Naive thymus-derived CD4-positive, alpha-beta T cell (primary cell): ENCODE measurements around the gene TSN. TPM values are rescaled to one million over a fixed set of nuclear protein-coding genes. Genes with fewer than 3 reads are reported as not detected.

ENCODE experiments used
- ATAC-seq: fragments of 150-1000 bp; cut with Tn5 transposase; 2 replicates; pipeline ENCODE4 v1.10.0; 2021; ENCODE audit warnings: mild to moderate bottlenecking, moderate library complexity
- CTCF ChIA-PET: fragments of 350-600 bp; sonication (Branson Sonifier 250); formaldehyde crosslinking; loops from one replicate; lab custom pipeline; 2021; ENCODE audit warnings: antibody characterized with exemption; lab: Charles Lee
- POLR2A ChIA-PET: fragments of 350-600 bp; sonication (Branson Sonifier 250); formaldehyde crosslinking; loops from one replicate; lab custom pipeline; 2021; ENCODE audit warnings: antibody characterized with exemption, inconsistent platforms; lab: Charles Lee
- DNase-seq, 9 donors: peaks; one replicate each; pipeline versions ENCODE4 v3.0.0 to v3.0.0-alpha.2; 2020 to 2022; ENCODE audit warnings: mixed read lengths in 1 of 9
- H3K27ac ChIP-seq: one replicate; pipeline ENCODE4 v1.7.0; 2013; ENCODE audit warnings: mild to moderate bottlenecking, low read depth, low read length, moderate library complexity
- H3K27me3 ChIP-seq, 2 donors: one replicate each; pipeline ENCODE4 v1.7.0; 2013; ENCODE audit warnings: low read length in 2 of 2, mild to moderate bottlenecking in 2 of 2, moderate library complexity in 2 of 2; ENCODE audit not compliant: control insufficient read depth in 2 of 2, insufficient read depth in 2 of 2
- H3K36me3 ChIP-seq, 3 experiments: 1 replicate in 2 of 3; 2 replicates in 1 of 3; pipeline ENCODE4 v1.7.0; 2013; ENCODE audit warnings: low read length in 3 of 3, mild to moderate bottlenecking in 3 of 3, moderate library complexity in 1 of 3; ENCODE audit not compliant: insufficient read depth in 3 of 3, control insufficient read depth in 2 of 3
- H3K4me1 ChIP-seq, 2 donors: one replicate each; pipeline ENCODE4 v1.7.0; 2013; ENCODE audit warnings: low read length in 2 of 2, mild to moderate bottlenecking in 2 of 2, moderate library complexity in 1 of 2; ENCODE audit not compliant: control insufficient read depth in 2 of 2, insufficient read depth in 2 of 2
- H3K4me3 ChIP-seq: 2 replicates; pipeline ENCODE4 v1.7.0; 2013; ENCODE audit warnings: mild to moderate bottlenecking, low read length
- H3K9me3 ChIP-seq, 3 experiments: 1 replicate in 2 of 3; 2 replicates in 1 of 3; pipeline ENCODE4 v1.7.0; 2013; ENCODE audit warnings: low read length in 3 of 3; ENCODE audit not compliant: control insufficient read depth in 2 of 3
- H3K27ac Mint-ChIP-seq, 9 donors: one replicate each; pipeline ENCODE4 v1.8.0; 2020 to 2022; ENCODE audit warnings: mixed read lengths in 9 of 9, mild to moderate bottlenecking in 8 of 9, moderate library complexity in 5 of 9, inconsistent platforms in 2 of 9
- H3K27me3 Mint-ChIP-seq, 5 donors: one replicate each; pipeline ENCODE4 v1.8.0; 2021 to 2022; ENCODE audit warnings: mixed read lengths in 5 of 5, mild to moderate bottlenecking in 1 of 5
- H3K36me3 Mint-ChIP-seq, 5 donors: one replicate each; pipeline ENCODE4 v1.8.0; 2020 to 2022; ENCODE audit warnings: mixed read lengths in 5 of 5, mild to moderate bottlenecking in 3 of 5, inconsistent platforms in 1 of 5
- H3K4me1 Mint-ChIP-seq, 7 donors: one replicate each; pipeline ENCODE4 v1.8.0; 2020 to 2022; ENCODE audit warnings: mixed read lengths in 7 of 7, mild to moderate bottlenecking in 3 of 7, inconsistent platforms in 1 of 7
- H3K4me3 Mint-ChIP-seq, 10 donors: one replicate each; pipeline ENCODE4 v1.8.0; 2020 to 2022; ENCODE audit warnings: mild to moderate bottlenecking in 10 of 10, mixed read lengths in 10 of 10, moderate library complexity in 6 of 10, inconsistent platforms in 2 of 10
- H3K9me3 Mint-ChIP-seq, 11 donors: one replicate each; pipeline ENCODE4 v1.8.0; 2020 to 2022; ENCODE audit warnings: mixed read lengths in 11 of 11, mild to moderate bottlenecking in 4 of 11, inconsistent platforms in 1 of 11, moderate library complexity in 1 of 11
- intact Hi-C, 2 donors: fragments of 100-400 bp; cut with micrococcal nuclease; formaldehyde crosslinking; loops; one replicate each; pipeline ENCODE4 v1.15.1; 2023
- polyA plus RNA-seq, 2 donors: library from polyadenylated mRNA; unstranded; fragments of 300-500 nt; fragmentation: Illumina TruSeq; gene quantifications; one replicate each; pipeline ENCODE4 v1.2.3, GENCODE V29; 2021
- total RNA-seq, 6 experiments: library from RNA in 5 of 6; stranded (reverse) in 5 of 6; gene quantifications; 1 replicate in 5 of 6; 2 replicates in 1 of 6; pipeline ENCODE4 v1.2.3 and lab custom pipeline; 2021 to 2026

Gene TSN
- total and polyA plus RNA-seq, 7 experiments from 2014 or later, result 35.8 to 87.2 (median 62.8) TPM

DNA sequence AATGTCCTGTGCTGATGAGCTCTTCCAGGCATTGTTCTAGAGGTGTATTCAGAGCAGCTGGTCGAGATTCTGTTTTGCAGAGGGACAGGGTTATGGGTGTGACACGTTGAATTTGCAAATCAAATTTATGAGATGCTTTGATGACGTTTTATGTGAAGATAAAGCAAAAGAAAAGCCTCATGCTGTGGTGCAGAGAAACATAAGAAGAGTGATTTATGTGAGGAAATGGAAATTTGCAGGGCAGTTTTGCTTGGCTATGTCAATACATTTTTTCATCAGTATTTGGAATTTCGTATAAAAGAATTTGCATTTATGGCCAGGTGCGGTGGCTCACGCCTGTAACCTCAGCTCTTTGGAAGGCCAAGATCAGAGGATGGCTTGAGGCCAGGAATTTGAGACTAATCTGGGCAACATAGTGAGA lies 36.4 kb downstream of the TSN start:
- H3K4me3 Mint-ChIP-seq, result no peak overlapping the region
- Histone ChIP-seq H3K27me3 (peaks cover 0 to 3% of the 10 kb centered on the region in 2 donors), H3K9me3 (no peaks in the 10 kb centered on the region), H3K4me3 (no peak overlapping the region), H3K27ac (no peak overlapping the region), H3K36me3 (no peaks in the 10 kb centered on the region), H3K4me1 (no peaks in the 10 kb centered on the region)
- no peak overlapping the region for H3K27ac Mint-ChIP-seq
- H3K36me3 Mint-ChIP-seq, result no peaks in the 10 kb centered on the region
- H3K27me3 Mint-ChIP-seq, result peaks cover 9 to 42% (median 38%) of the 10 kb centered on the region in 5 donors
- no peaks in the 10 kb centered on the region for H3K9me3 Mint-ChIP-seq
- POLR2A ChIA-PET, result no interaction called here
- DNase-seq (no peak), ATAC-seq (no peak)
- intact Hi-C loops, result no loop called here
- no peaks in the 10 kb centered on the region for H3K4me1 Mint-ChIP-seq
- CTCF ChIA-PET, result no interaction called here

DNA sequence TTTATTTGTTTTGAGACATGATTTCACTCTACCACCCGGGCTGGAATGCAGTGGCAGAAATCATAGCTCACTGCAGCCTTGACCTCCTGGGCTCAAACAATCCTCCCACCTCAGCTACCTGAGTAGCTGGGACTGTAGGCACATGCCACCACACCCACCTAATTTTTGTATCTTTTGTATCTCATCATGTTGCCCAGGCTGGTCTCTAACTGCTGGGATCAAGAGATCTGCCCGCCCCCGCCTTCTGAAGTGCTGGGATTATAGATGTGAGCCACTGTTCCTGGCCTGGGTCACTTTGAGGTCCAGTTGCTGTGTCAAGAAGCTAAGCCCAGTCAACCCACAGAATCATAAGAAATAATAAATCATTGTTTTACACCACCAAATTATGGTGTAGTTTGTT lies 38.4 kb downstream of the TSN start:
- H3K27me3 Mint-ChIP-seq, result peaks cover 9 to 47% (median 38%) of the 10 kb centered on the region in 5 donors
- Histone ChIP-seq H3K27me3 (peaks cover 0 to 3% of the 10 kb centered on the region in 2 donors), H3K4me3 (no peak overlapping the region), H3K27ac (no peak overlapping the region), H3K36me3 (no peaks in the 10 kb centered on the region), H3K4me1 (no peaks in the 10 kb centered on the region), H3K9me3 (no peaks in the 10 kb centered on the region)
- CTCF ChIA-PET, result interaction anchor here (0.5 kb wide), 1 partner anchor 723 kb away, joined by 3 read pairs; no protein-coding TSS in a partner anchor
- no peak for ATAC-seq
- no peak for DNase-seq
- H3K4me1 Mint-ChIP-seq, result no peaks in the 10 kb centered on the region
- H3K36me3 Mint-ChIP-seq, result no peaks in the 10 kb centered on the region
- no peaks in the 10 kb centered on the region for H3K9me3 Mint-ChIP-seq
- H3K4me3 Mint-ChIP-seq, result no peak overlapping the region
- H3K27ac Mint-ChIP-seq, result no peak overlapping the region
- POLR2A ChIA-PET, result no interaction called here
- intact Hi-C loops, result no loop called here

DNA sequence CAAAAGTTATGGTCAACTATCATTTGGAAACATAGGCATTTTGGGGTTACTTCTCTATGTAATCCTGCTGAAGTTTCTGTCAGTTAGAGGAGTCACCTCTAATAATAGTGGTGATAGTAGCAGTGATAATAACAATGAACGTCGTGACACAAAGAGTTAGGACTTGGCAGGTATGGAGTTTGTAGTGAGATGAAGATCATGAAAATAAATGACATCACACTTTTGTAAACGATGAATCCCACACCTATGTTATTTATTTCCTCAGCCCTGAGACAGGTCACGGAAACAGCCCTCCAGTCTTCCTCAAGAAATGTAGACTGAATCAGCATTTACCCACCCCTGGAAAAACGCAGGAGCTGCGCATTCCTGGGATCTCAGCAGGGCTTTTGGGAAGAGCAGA lies 38.8 kb downstream of the TSN start:
- no peak overlapping the region for H3K27ac ChIP-seq

DNA sequence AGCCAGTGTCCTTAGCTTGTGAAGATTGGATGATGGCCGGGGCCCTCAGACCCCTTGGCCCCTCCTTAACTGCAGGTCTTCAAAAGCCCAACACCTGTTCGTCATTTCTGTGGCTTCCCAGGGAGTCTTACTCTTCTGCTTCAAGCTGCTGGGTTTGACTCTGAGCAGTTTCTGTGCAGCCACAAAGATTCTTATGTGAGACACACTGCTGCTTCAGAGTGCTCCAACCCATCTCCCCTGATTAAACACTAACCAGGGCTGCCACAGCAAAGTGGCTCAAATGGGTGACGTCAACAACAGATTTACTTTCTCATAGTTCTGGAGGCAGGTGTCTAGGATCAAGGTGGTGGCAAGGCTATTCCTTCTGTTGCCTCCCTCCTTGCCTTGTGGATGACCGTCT lies 40.8 kb downstream of the TSN start:
- H3K9me3 Mint-ChIP-seq, result peaks cover 0 to 10% (median 1%) of the 10 kb centered on the region in 11 donors
- no peaks in the 10 kb centered on the region for H3K36me3 Mint-ChIP-seq
- H3K27me3 Mint-ChIP-seq, result peaks cover 5 to 31% (median 23%) of the 10 kb centered on the region in 5 donors
- POLR2A ChIA-PET, result no interaction called here
- DNase-seq (no peak), ATAC-seq (no peak)
- H3K4me1 ChIP-seq, result no peaks in the 10 kb centered on the region
- no peaks in the 10 kb centered on the region for H3K36me3 ChIP-seq
- H3K4me3 Mint-ChIP-seq, result no peak overlapping the region
- no peak overlapping the region for H3K4me3 ChIP-seq
- H3K4me1 Mint-ChIP-seq, result no peaks in the 10 kb centered on the region
- H3K9me3 ChIP-seq, result no peaks in the 10 kb centered on the region
- H3K27ac ChIP-seq, result no peak overlapping the region
- H3K27ac Mint-ChIP-seq, result no peak overlapping the region
- intact Hi-C loops, result no loop called here
- no peaks in the 10 kb centered on the region for H3K27me3 ChIP-seq
- CTCF ChIA-PET, result no interaction called here

More for the DNA sequence above, 38.8 kb downstream of the TSN start:
- H3K36me3 ChIP-seq, result no peaks in the 10 kb centered on the region
- no peaks in the 10 kb centered on the region for H3K9me3 ChIP-seq
- H3K27me3 Mint-ChIP-seq, result peaks cover 9 to 47% (median 38%) of the 10 kb centered on the region in 5 donors
- no peaks in the 10 kb centered on the region for H3K9me3 Mint-ChIP-seq
- H3K4me1 Mint-ChIP-seq, result no peaks in the 10 kb centered on the region
- DNase-seq (no peak), ATAC-seq (no peak)
- no peak overlapping the region for H3K4me3 ChIP-seq
- CTCF ChIA-PET, result interaction anchor here (0.5 kb wide), 1 partner anchor 724 kb away, joined by 3 read pairs; no protein-coding TSS in a partner anchor
- H3K4me3 Mint-ChIP-seq, result no peak overlapping the region
- H3K27me3 ChIP-seq, result peaks cover 0 to 3% of the 10 kb centered on the region in 2 donors
- H3K4me1 ChIP-seq, result no peaks in the 10 kb centered on the region
- POLR2A ChIA-PET, result no interaction called here
- no peaks in the 10 kb centered on the region for H3K36me3 Mint-ChIP-seq
- intact Hi-C loops, result no loop called here
- no peak overlapping the region for H3K27ac Mint-ChIP-seq

DNA sequence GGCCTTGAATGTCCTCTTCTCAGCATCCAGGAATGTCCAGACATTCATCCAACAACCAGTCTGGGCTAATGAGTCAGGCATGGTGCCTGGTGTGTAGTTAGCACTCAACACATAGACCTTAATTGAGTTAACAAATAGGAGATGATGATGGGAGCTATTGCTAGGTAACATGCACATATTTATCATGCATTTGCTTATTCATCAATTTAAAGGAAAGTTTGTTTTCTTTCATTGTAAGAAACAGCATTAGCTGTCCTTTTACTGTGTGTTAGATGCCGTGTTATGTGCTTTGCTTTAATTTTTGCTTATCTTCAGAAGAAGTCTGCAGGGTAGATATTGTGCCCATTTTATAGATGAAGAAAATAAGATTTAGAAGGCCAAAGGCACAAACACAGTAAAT lies 43.2 kb downstream of the TSN start:
- Histone ChIP-seq H3K36me3 (no peaks in the 10 kb centered on the region), H3K4me3 (no peak overlapping the region), H3K4me1 (no peaks in the 10 kb centered on the region), H3K9me3 (peaks cover 0 to 5% (median 4%) of the 10 kb centered on the region in 3 experiments), H3K27ac (no peak overlapping the region), H3K27me3 (no peaks in the 10 kb centered on the region)
- ChIA-PET POLR2A (no interaction called here), CTCF (no interaction called here)
- peaks cover 0 to 9% (median 5%) of the 10 kb centered on the region in 5 donors for H3K36me3 Mint-ChIP-seq
- intact Hi-C loops, result no loop called here
- H3K27ac Mint-ChIP-seq, result no peak overlapping the region
- DNase-seq, result no peak
- H3K9me3 Mint-ChIP-seq, result peaks cover 5 to 31% (median 10%) of the 10 kb centered on the region in 11 donors
- H3K27me3 Mint-ChIP-seq, result peaks cover 10 to 34% (median 11%) of the 10 kb centered on the region in 5 donors
- no peaks in the 10 kb centered on the region for H3K4me1 Mint-ChIP-seq
- no peak overlapping the region for H3K4me3 Mint-ChIP-seq
- ATAC-seq, result no peak

DNA sequence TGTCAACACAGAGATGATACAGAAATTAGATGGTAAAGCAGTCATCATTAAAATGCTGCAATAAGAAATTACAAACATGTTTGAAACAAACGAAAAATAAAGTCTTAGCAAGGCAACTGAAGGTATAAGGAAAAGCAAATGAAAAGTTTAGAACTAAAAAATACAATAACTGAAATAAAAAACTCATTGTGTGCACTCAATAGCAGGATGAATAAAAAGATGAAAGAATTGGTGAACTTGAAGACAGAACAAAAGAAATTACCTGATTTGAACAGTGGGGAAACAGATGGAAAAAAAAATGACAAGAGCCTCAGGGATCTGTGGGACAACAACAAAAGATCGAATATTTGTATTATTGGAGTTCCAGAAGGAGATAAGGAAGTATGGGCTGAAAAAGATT lies 46.5 kb downstream of the TSN start:
- Mint-ChIP-seq H3K4me3 (no peak overlapping the region), H3K27me3 (peaks cover 19 to 31% (median 25%) of the 10 kb centered on the region in 5 donors), H3K9me3 (peaks cover 5 to 34% (median 14%) of the 10 kb centered on the region in 11 donors), H3K4me1 (peaks cover 0 to 4% (median 0%) of the 10 kb centered on the region in 7 donors), H3K36me3 (peaks cover 0 to 9% (median 5%) of the 10 kb centered on the region in 5 donors), H3K27ac (no peak overlapping the region)
- Histone ChIP-seq H3K36me3 (no peaks in the 10 kb centered on the region), H3K4me1 (no peaks in the 10 kb centered on the region), H3K27ac (no peak overlapping the region), H3K9me3 (peaks cover 0 to 5% (median 4%) of the 10 kb centered on the region in 3 experiments), H3K27me3 (no peaks in the 10 kb centered on the region), H3K4me3 (no peak overlapping the region)
- ATAC-seq, result no peak
- POLR2A ChIA-PET, result no interaction called here
- intact Hi-C loops, result no loop called here
- CTCF ChIA-PET, result no interaction called here
- no peak for DNase-seq

DNA sequence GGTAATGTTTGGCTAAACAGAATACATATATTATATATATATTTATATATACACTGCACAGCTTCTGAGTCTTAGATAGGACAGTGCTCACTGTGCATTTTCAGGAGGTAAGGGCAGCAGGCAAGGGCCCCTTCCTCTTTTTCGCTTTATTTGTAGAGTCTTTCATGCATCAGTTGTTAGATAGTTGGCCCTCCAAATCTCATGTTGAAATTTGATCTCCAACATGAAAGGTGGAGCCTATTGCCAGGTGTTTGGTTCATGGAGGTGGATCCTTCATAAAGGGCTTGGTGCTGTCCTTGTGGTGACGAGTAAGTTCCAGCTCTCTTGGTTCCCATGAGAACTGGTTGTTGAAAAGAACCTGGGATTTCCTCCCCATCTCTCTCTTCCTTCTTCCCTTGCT lies 48.1 kb downstream of the TSN start:
- no peak overlapping the region for H3K4me3 Mint-ChIP-seq
- intact Hi-C loops, result no loop called here
- peaks cover 0 to 9% (median 5%) of the 10 kb centered on the region in 5 donors for H3K36me3 Mint-ChIP-seq
- Histone ChIP-seq H3K4me3 (no peak overlapping the region), H3K9me3 (peaks cover 0 to 5% (median 4%) of the 10 kb centered on the region in 3 experiments), H3K27me3 (no peaks in the 10 kb centered on the region), H3K4me1 (no peaks in the 10 kb centered on the region), H3K27ac (no peak overlapping the region), H3K36me3 (no peaks in the 10 kb centered on the region)
- H3K4me1 Mint-ChIP-seq, result peaks cover 0 to 4% (median 0%) of the 10 kb centered on the region in 7 donors
- H3K27me3 Mint-ChIP-seq, result peaks cover 20 to 28% (median 27%) of the 10 kb centered on the region in 5 donors
- ChIA-PET POLR2A (no interaction called here), CTCF (no interaction called here)
- DNase-seq (no peak), ATAC-seq (no peak)
- H3K9me3 Mint-ChIP-seq, result peaks cover 5 to 34% (median 14%) of the 10 kb centered on the region in 11 donors
- H3K27ac Mint-ChIP-seq, result no peak overlapping the region
